ENCODE results near the gene COL4A2.

The COL4A2 gene

DNA sequence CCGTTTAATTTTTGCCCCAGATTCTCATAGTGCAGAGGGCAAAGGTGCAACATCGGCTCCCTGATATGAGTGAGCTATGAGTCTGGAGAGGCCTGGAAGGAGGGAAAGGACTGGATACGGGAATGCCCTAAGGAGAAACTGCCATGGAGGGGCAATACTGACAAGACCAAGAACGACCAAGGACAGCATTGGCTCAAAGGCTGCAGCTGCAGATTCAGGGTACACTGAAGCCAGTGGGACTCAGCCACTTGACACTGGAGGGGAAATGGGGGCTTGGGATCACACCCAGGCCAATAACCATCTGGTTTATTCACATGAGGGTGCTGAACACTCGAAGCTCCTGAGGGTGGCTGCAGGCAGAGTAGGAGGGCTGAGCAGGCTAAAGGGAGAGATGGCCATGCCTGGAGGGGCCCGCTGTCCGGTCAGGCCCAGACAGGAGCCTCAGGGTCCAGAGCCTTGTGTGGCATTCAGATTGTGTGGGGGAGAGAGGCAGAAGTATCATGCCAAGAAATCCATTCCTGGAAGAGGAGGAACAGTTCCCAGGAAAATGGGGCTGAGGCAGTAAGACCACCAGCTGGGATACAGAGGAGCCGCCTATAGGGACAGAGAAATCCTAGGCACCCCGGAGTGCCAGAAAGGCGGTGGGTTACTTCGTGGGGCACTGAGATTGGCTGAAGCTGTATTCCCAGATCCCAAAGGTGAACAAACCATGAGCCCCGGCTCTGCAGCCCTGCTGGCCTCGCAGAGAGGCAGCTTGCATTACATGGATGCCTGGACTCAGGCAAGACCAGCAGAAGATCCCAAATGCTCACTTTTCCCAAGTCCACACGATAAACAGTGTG is 20.9 kb upstream of the COL4A2 start:
- H3K4me3 ChIP-seq (ENCODE audit: low read depth, low read length) = no peak overlapping the region
- no peaks in the 10 kb centered on the region for H3K27me3 ChIP-seq (ENCODE audit: control insufficient read depth, insufficient read depth, low read length)
- no peaks in the 10 kb centered on the region for H3K36me3 ChIP-seq (ENCODE audit: control insufficient read depth, insufficient read depth, low read length)
- no peaks in the 10 kb centered on the region for H3K4me1 ChIP-seq (ENCODE audit: control insufficient read depth, insufficient read depth, low read length)
- no peak overlapping the region for H3K9ac ChIP-seq (ENCODE audit: low read depth, low read length)
- H3K9me3 ChIP-seq (ENCODE audit: control insufficient read depth, insufficient read depth, low read length) = no peaks in the 10 kb centered on the region

DNA sequence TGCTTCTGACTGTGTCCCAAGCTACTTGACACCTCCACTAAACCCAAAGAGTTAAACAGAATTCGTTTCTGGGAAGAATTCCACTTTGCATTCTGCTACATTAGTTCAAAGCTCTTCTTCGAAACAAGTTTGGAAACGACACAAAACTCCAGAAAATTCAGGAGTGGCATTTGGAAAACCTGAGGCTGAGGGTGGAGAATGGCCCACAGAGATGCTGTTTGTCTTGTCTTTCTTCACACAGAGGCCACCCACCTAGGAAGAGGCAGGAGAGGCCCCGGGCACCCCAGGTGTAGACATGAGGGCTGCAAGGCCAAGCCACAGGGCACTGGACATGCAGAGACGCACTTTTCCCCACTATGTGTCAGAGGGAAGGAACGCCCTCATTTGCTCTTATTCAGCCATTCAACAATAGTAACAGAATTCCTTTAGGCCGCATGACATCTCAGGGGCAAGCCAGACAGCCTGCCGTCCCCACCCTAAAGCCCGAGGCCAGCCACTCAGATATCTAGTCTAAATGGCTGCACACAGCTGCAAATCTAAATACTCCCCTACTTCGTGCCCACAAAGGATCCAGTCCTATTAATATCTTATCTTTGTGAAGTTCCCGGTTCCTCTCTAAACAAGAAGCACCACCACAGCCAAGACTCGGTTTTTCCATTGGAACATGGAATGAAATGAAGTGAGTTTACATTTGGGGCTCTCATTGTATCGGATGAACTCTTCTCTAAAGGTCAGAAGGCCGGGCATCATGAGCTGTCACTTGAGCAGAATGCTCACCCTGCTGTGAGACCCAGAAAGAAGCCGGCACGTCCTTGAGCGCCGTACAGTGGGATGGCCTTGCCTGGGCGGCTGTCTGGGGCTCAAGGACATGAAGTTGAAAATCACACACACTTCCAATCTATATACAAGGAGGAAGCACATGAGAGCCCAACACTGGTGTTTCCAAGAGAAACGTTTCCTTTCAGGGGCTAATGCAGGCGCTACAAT is 20.0 kb upstream of the COL4A2 start:
- Histone ChIP-seq H3K36me3 (ENCODE audit: control insufficient read depth, insufficient read depth, low read length) (no peaks in the 10 kb centered on the region), H3K4me1 (ENCODE audit: control insufficient read depth, insufficient read depth, low read length) (no peaks in the 10 kb centered on the region), H3K27me3 (ENCODE audit: control insufficient read depth, insufficient read depth, low read length) (no peaks in the 10 kb centered on the region), H3K4me3 (ENCODE audit: low read depth, low read length) (no peak overlapping the region), H3K9ac (ENCODE audit: low read depth, low read length) (no peak overlapping the region), H3K9me3 (ENCODE audit: control insufficient read depth, insufficient read depth, low read length) (no peaks in the 10 kb centered on the region)

DNA sequence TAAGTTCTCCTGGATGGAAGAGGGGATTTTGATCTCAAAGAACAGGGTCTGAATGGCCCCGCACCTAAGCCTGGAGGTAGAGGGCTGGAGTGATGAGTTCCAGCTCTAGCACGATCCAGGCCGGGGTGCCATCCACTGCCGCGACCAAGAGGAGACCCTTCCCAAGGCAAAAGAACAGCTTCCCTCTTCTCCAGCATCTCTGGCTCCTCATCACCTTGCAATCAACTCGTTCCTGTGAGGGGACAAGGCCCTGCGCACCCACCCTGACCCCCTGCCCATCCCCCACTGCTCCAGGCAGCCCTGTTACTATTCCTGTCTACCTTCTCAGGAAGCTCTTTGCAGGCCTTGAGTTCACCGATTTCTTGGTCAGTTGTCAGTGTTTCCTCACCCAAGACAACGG is 17.9 kb upstream of the COL4A2 start:
- Histone ChIP-seq H3K27me3 (ENCODE audit: control insufficient read depth, insufficient read depth, low read length) (no peaks in the 10 kb centered on the region), H3K4me3 (ENCODE audit: low read depth, low read length) (no peak overlapping the region), H3K9ac (ENCODE audit: low read depth, low read length) (no peak overlapping the region), H3K36me3 (ENCODE audit: control insufficient read depth, insufficient read depth, low read length) (no peaks in the 10 kb centered on the region), H3K9me3 (ENCODE audit: control insufficient read depth, insufficient read depth, low read length) (no peaks in the 10 kb centered on the region), H3K4me1 (ENCODE audit: control insufficient read depth, insufficient read depth, low read length) (no peaks in the 10 kb centered on the region)

DNA sequence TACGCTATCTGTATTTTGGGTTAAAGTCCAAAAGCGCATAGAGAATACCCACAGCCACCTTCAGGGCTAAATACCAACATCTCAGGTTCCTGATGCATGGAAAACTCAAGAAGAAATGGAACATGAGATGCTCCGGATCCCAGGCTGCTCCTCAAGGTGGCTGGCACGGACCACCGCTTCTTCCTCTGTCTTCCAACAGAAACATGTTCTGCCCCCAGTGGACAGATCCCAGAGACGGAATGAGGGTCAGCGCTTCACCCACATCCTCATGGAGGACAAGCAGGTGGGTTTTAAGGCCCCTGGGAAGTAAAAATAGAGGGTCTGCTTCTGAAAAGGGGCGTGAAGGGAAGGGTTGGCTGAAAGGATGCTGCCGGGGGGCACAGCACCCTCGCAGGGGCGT is 17.4 kb upstream of the COL4A2 start:
- H3K27me3 ChIP-seq (ENCODE audit: control insufficient read depth, insufficient read depth, low read length) = no peaks in the 10 kb centered on the region
- no peaks in the 10 kb centered on the region for H3K9me3 ChIP-seq (ENCODE audit: control insufficient read depth, insufficient read depth, low read length)
- H3K4me3 ChIP-seq (ENCODE audit: low read depth, low read length) = no peak overlapping the region
- H3K4me1 ChIP-seq (ENCODE audit: control insufficient read depth, insufficient read depth, low read length) = no peaks in the 10 kb centered on the region
- no peaks in the 10 kb centered on the region for H3K36me3 ChIP-seq (ENCODE audit: control insufficient read depth, insufficient read depth, low read length)
- H3K9ac ChIP-seq (ENCODE audit: low read depth, low read length) = no peak overlapping the region

DNA sequence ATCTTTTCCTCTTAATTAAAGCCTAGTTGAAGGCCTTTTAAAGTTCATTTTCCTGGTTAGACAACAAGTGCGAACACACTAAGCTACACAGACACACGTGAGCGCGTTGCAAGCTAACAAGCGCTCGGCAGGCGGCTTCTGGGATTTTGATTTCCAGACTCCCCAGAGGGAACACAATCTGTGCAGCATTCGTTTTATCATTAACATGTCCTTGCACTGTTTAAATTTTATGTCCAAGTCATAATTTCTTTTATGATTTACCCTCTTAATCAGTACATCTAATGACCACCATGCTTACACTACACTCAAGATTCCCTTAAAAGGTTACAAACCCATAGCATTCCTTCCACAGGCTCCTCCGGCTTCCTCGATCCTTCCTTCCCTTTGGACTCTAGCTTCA is 16.9 kb upstream of the COL4A2 start:
- no peak overlapping the region for H3K9ac ChIP-seq (ENCODE audit: low read depth, low read length)
- H3K4me3 ChIP-seq (ENCODE audit: low read depth, low read length) = no peak overlapping the region
- H3K4me1 ChIP-seq (ENCODE audit: control insufficient read depth, insufficient read depth, low read length) = no peaks in the 10 kb centered on the region
- H3K36me3 ChIP-seq (ENCODE audit: control insufficient read depth, insufficient read depth, low read length) = no peaks in the 10 kb centered on the region
- no peaks in the 10 kb centered on the region for H3K9me3 ChIP-seq (ENCODE audit: control insufficient read depth, insufficient read depth, low read length)
- no peaks in the 10 kb centered on the region for H3K27me3 ChIP-seq (ENCODE audit: control insufficient read depth, insufficient read depth, low read length)

DNA sequence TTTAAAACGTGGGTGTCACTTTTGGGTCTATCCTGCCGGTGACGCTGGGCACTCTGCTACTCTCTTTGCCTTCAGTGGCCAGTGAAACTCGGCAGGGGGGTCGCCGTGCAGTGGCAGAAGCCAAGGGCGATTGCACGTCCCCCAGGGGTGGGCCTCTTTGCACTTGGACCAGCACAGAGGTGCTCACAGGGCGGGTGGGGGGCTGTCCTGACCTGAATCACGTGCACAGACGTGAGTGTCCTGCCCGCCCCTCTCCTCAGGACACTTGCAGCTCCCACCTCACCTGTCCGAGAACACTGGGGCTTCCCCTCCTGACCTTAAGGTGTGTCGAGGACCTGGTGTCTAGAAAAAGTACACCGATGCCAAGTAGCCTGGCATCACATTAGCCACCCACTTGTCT is 16.3 kb upstream of the COL4A2 start:
- Histone ChIP-seq H3K4me3 (ENCODE audit: low read depth, low read length) (no peak overlapping the region), H3K9me3 (ENCODE audit: control insufficient read depth, insufficient read depth, low read length) (no peaks in the 10 kb centered on the region), H3K9ac (ENCODE audit: low read depth, low read length) (no peak overlapping the region), H3K4me1 (ENCODE audit: control insufficient read depth, insufficient read depth, low read length) (no peaks in the 10 kb centered on the region), H3K36me3 (ENCODE audit: control insufficient read depth, insufficient read depth, low read length) (no peaks in the 10 kb centered on the region), H3K27me3 (ENCODE audit: control insufficient read depth, insufficient read depth, low read length) (no peaks in the 10 kb centered on the region)

DNA sequence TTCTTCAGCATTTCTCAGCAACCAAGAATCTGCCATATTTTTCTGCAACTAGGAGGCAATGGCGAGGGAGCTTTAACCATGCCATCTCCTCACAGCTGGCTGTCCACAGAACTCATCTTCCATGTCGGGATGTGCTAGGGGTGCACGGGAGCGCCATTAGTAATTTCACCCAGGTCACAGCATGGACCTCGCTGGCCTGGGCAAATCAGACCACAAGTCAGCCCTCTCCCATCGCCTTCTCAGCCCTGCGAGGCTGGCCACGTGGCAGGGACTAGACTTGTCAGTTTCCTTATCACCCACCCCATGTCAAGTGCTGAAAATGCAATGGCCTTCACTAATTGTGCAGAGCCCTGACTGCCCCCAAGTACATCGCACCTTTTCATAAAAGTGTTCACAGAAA is 15.8 kb upstream of the COL4A2 start:
- Histone ChIP-seq H3K27me3 (ENCODE audit: control insufficient read depth, insufficient read depth, low read length) (no peaks in the 10 kb centered on the region), H3K9me3 (ENCODE audit: control insufficient read depth, insufficient read depth, low read length) (no peaks in the 10 kb centered on the region), H3K4me3 (ENCODE audit: low read depth, low read length) (no peak overlapping the region)

DNA sequence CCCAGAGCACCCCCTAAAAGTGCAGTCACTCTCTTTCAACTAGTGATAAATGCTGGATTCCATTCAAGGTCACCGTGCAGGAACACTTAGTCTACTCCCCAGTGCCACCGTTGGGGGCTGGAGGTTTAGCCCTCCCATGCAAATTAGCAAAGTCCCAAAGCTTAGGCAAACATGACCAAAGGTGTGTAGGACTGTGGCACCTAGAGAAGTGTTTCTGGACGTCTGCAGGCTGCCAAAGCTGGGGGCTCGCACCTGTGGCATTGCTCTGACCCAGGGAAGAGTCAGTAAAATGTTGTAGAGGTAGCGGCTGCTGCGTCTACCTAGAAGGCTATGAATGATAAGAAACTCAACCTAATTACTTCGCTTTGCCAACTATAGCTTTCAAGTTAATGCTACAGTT is 14.0 kb upstream of the COL4A2 start:
- Histone ChIP-seq H3K9ac (ENCODE audit: low read depth, low read length) (no peak overlapping the region), H3K36me3 (ENCODE audit: control insufficient read depth, insufficient read depth, low read length) (no peaks in the 10 kb centered on the region), H3K9me3 (ENCODE audit: control insufficient read depth, insufficient read depth, low read length) (no peaks in the 10 kb centered on the region), H3K4me3 (ENCODE audit: low read depth, low read length) (no peak overlapping the region), H3K27me3 (ENCODE audit: control insufficient read depth, insufficient read depth, low read length) (no peaks in the 10 kb centered on the region), H3K4me1 (ENCODE audit: control insufficient read depth, insufficient read depth, low read length) (no peaks in the 10 kb centered on the region)

More for the DNA sequence above, 15.8 kb upstream of the COL4A2 start:
- Histone ChIP-seq H3K4me1 (ENCODE audit: control insufficient read depth, insufficient read depth, low read length) (no peaks in the 10 kb centered on the region), H3K36me3 (ENCODE audit: control insufficient read depth, insufficient read depth, low read length) (no peaks in the 10 kb centered on the region), H3K9ac (ENCODE audit: low read depth, low read length) (no peak overlapping the region)

DNA sequence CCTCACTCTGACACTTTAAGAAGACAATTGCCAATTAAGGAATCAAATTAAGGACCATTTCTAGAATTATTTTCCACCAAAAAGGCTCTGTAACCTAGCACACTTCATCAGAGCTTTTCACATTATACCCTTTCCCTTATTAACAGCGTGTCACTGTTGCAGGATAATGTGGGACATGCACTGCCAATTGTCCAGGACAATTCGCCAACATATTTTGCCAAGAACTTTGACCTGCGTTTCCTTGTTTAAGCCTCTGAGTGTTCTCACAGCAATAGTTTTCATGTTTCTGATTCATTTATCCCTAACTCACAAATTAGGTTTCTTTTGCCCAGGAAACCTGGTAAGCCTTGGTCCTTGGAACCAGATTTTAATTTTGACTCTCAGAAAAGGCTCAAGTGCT is 13.4 kb upstream of the COL4A2 start:
- Histone ChIP-seq H3K27me3 (ENCODE audit: control insufficient read depth, insufficient read depth, low read length) (no peaks in the 10 kb centered on the region), H3K36me3 (ENCODE audit: control insufficient read depth, insufficient read depth, low read length) (no peaks in the 10 kb centered on the region), H3K9me3 (ENCODE audit: control insufficient read depth, insufficient read depth, low read length) (no peaks in the 10 kb centered on the region), H3K9ac (ENCODE audit: low read depth, low read length) (no peak overlapping the region), H3K4me1 (ENCODE audit: control insufficient read depth, insufficient read depth, low read length) (peaks cover 4% of the 10 kb centered on the region), H3K4me3 (ENCODE audit: low read depth, low read length) (no peak overlapping the region)

DNA sequence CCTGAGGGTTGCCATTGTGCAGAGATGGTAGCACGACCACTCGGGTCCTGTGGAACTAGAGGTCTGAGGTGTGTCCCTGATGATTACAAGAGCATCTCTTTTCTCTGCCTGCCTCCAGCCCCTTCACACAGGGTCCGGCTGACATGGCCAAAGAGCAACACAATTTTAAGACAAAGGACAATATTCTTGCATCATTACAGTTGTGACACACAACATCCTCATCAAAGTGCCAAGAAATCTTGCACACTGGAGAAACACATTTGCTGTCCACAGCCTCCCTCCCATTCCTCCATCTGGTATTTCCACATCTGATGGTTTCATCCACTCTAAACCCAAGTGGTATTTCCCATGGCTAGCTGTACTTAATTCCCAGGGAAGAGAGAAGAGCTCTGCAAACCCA is 12.9 kb upstream of the COL4A2 start:
- Histone ChIP-seq H3K4me3 (ENCODE audit: low read depth, low read length) (no peak overlapping the region), H3K36me3 (ENCODE audit: control insufficient read depth, insufficient read depth, low read length) (no peaks in the 10 kb centered on the region), H3K4me1 (ENCODE audit: control insufficient read depth, insufficient read depth, low read length) (peaks cover 5% of the 10 kb centered on the region), H3K9me3 (ENCODE audit: control insufficient read depth, insufficient read depth, low read length) (no peaks in the 10 kb centered on the region), H3K9ac (ENCODE audit: low read depth, low read length) (no peak overlapping the region), H3K27me3 (ENCODE audit: control insufficient read depth, insufficient read depth, low read length) (no peaks in the 10 kb centered on the region)

DNA sequence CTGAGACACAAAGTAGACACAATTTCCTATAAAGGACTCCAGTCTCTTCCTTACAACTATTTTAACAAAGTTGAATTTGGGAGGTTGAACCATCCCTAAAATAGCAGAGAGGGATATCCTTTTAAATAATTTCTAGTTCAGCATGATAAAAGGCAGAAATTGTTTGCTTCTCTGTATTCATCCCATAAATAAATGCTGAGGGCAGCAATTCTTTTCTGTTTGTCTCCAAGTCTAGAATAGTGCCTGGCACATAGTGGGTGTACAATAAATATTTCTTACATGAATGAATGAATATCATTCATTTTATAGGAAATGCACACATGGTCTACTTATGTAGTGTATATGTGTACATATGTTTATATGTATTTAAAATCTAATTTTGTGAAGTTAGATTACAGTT is 12.5 kb upstream of the COL4A2 start:
- H3K27me3 ChIP-seq (ENCODE audit: control insufficient read depth, insufficient read depth, low read length) = no peaks in the 10 kb centered on the region
- no peak overlapping the region for H3K9ac ChIP-seq (ENCODE audit: low read depth, low read length)
- H3K4me1 ChIP-seq (ENCODE audit: control insufficient read depth, insufficient read depth, low read length) = peaks cover 7% of the 10 kb centered on the region
- H3K36me3 ChIP-seq (ENCODE audit: control insufficient read depth, insufficient read depth, low read length) = no peaks in the 10 kb centered on the region
- no peaks in the 10 kb centered on the region for H3K9me3 ChIP-seq (ENCODE audit: control insufficient read depth, insufficient read depth, low read length)
- H3K4me3 ChIP-seq (ENCODE audit: low read depth, low read length) = no peak overlapping the region

DNA sequence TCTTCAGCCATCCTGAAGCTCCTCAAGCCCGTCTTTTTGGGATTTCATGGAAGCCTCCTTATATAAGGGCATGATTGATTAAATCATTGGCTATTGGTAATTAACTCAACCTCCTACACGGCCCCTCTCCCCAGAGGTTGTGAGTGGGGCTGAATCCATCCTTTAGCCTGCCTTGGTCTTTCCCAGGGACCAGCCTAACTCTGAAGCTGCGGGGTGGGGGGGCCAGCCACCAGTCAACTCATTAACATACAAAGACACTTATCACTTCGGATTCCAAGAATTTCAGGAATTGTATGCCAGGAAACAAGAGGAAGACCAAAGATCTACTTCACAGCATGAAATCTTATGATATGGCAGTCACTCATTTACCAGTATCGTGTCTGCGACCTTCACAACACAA is 10.1 kb upstream of the COL4A2 start:
- Histone ChIP-seq H3K36me3 (ENCODE audit: control insufficient read depth, insufficient read depth, low read length) (no peaks in the 10 kb centered on the region), H3K4me3 (ENCODE audit: low read depth, low read length) (no peak overlapping the region), H3K9me3 (ENCODE audit: control insufficient read depth, insufficient read depth, low read length) (no peaks in the 10 kb centered on the region), H3K9ac (ENCODE audit: low read depth, low read length) (no peak overlapping the region), H3K4me1 (ENCODE audit: control insufficient read depth, insufficient read depth, low read length) (peaks cover 7% of the 10 kb centered on the region), H3K27me3 (ENCODE audit: control insufficient read depth, insufficient read depth, low read length) (no peaks in the 10 kb centered on the region)

All from iPS-15b (cell line).